ENCODE data around the gene PCLO. TPM values are rescaled to one million over a fixed set of nuclear protein-coding genes. Genes with fewer than 3 reads are reported as not detected.

The PCLO gene
- total RNA-seq, 1 donor from 2014 or later: 3.7 TPM

DNA sequence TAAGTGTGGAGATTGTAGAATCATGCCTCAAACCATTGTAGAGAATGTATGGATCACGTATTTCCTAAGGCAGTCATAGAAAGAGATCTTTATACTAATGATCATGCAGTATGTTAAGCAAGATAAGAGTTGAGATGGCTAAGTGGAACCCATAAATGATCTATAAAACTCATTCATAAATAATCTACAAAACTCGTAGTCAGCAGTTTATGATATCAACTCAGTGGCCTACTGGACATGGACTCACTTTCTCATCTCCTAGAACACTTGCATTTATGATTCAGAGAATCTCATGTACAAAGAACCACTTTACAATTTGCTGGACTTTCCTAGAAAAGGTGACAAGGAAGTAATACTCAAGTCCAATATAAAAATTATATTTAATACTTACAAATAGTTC is 339.6 kb downstream of the PCLO start:
- DNase-seq: no peak

DNA sequence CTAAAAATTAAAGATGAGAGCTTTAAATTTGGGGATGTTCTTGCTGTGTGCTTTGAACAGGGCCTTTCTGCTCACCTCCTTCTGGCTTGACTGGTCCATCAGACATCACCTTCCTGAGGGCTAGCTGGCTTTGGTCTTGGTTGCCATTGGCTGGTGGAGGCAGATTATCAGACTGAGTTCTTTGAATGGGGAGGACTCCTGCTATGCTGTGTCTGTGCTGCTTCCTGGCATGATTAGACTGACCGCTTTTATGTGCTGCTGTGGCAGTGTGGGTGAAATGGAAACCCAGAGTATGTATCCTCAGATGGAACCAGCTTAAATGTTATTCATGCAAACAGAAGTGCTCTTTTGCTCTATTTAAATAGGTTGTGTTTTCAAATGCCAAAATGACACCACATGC is 341.6 kb downstream of the PCLO start:
- DNase-seq: no peak

DNA sequence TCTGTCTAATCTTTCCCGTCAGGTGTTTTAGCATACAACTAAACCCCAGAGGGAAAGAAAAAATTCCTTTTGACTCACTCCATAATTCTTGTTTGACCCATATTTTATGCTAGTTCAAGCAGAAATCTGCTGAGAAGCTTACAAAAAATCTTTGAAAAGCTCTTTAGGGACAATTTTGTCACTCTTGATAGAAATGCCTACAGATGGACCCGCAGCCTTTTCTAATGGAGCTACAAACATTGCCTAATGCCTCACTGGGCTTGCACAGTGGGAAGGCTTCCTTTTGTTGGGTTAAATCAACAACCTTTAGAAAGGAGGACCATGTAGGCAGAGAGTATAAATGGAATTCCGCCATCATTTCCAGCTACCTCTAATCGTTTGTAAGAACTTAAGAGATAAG is 344.5 kb downstream of the PCLO start:
- no peak for DNase-seq

DNA sequence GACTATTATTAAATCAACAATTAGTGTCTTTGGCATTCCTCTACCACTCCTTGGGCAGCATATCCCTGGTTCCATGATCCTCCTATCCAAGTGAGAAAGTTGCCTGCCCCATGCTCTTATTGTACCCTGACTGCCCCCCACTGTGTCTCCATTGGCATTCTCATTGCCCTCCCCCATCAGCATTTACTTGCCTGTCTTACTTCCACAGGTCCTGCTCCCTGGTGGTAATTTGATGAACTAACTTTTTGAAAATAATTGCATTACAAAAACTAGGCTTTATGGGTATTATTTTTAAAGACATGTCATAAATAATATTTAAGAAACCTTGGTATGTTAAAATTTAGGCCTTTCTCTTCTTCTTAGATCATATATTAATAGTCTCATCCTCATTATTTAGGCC is 346.4 kb downstream of the PCLO start:
- no peak for DNase-seq

DNA sequence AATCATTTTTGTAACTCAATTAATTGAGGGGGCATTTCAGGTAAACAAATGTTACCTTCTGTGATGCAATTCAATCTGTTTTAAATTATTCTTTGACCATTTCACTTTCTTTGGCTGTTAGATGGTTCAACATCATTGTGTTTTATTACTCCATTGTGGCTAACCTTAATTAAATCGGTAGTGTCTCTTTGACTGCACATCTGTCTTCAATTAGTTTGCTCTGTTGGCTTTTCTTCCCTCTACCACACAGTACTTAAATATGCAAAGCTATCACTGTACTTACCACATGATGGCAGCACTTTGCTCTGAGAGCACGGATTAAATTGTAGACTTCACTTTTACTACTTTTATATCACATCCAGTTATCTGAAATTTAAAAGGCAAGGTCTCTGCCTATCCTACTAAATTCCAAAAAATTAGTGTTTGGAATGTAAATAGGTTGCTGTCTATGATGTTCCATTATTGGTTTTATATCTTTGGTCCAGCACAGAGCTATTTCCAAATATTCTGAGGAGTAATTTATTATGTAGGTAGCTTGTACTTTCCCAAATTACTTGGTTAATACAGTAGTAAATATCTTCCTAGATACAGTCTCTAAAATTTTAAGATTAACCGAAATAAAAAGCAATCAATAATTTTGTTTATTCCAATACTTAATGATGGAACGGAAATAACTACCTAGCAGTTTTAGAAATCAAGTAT is 352.0 kb downstream of the PCLO start:
- peak; percentile 78 for DNase-seq

DNA sequence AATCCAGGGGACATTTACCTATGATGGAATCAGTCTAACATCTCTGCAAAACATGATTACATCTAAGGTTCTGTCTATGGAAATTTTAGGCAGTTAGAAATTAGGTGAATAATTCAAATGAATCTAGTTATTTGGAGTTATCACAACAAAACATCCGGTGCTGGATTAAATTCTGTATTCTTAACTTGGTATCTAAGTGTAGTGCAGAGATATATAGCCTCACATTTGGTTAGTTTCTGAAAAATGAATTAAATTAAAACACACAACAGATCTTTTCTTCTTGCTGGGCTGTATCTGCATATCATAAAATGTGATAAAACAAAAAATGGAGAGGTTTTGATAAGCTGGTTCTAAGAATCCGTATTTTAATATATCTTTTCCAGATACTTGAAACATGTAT is 354.1 kb downstream of the PCLO start:
- no peak for DNase-seq

DNA sequence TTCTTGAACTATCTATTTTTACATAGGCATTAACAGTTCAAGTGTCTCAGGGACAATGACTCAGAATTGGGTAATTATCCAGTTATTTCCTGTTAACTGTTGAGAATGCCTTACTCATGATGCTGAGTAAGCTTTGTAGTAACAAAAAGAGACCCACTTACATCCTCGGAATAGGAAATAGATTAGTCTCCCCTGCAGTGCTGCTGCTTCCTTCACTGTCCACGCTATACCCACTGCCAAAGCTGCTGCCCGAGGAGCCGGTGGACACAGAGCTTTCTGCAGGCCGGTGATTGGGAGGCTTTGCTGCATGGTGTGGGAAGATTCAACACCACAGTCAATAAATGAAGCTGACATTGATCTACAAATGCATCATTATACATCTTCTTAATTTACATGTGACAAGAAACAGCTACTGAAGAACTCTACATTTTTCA is 357.1 kb downstream of the PCLO start:
- peak; percentile 89 for DNase-seq

DNA sequence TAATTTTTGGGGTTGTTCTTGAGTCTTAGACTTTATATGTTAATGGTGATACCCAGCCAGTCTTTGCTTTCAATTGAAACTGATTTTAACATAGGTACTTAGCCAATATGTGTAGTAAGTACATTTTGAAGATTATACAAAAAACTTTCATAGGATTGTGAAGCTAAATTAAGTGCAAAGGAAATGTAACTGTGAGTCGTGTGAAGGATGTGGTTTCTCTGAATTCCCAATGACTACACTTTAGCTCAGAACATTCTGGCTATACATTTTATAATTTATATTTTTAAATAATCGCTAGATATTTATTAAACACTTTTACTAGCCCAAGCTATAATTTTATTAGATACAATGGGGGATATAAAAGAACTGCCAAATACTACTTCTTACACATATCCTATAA is 359.3 kb downstream of the PCLO start:
- DNase-seq: no peak

DNA sequence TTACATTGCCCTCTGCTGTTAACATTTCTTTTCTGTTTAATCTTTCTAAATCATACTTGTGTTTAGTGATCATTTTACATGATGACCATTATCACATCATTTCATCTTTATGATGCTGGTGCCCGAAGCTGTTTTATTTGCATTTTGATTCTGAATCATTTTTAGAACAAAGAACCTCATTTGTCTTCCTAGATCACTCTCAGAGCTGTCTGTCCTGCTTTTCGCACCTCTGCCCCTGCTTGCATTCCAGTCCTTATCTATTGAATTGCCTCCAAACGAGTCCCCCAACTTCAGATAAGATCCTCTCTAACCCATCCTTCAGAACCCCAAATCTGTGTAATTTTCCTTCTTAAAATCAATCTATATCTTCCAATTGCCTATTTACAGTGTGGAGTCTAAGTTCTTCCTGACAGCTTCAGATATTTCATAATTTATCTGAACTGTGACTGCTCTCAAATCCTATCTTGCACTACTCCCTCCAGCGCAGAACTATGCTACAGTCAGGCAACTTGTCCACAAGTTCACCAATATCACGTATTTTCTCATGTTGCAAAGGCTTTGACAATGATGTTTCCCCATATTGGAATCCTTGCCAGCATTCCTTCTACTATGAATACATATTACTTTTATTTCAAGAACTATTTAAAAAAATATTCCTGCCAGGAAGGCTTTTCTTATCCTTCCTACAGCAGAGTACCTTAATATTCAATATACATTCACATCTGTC is 372.6 kb downstream of the PCLO start:
- no peak for DNase-seq

DNA sequence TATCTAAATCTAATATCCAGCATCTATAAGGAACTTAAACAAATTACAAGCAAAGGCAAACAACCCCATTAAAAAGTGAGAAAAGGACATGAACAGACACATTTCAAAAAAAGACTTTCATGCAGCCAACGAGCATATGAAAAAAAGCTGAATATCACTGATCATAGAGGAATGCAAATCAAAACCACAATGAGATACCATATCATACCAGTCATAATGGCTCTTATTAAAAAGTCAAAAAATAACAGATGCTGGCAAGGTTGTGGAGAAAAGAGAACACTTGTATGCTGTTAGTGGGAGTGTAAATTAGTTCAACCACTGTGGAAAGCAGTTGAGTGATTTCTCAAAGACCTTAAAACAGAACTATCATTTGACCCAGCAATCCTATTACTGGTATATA is 384.7 kb downstream of the PCLO start:
- no peak for DNase-seq

DNA sequence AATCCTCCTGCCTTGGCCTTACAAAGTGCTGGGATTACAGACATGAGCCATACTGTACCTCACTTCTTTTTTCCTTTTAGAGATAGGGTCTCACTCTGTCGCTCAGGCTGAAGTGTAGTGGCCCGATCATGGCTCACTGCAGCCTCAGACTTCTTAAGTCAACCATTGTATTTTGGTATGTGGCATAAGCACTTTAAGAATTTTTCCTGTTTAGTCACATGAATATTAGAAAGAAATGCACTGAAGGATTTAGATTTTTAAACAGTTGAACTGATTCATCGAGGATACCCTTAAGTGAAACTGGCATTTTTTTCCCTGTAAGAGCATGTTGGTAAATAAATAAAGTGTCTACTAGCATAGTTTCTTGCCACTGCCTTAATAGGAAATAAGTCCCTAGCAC is 399.8 kb downstream of the PCLO start:
- no peak for DNase-seq

DNA sequence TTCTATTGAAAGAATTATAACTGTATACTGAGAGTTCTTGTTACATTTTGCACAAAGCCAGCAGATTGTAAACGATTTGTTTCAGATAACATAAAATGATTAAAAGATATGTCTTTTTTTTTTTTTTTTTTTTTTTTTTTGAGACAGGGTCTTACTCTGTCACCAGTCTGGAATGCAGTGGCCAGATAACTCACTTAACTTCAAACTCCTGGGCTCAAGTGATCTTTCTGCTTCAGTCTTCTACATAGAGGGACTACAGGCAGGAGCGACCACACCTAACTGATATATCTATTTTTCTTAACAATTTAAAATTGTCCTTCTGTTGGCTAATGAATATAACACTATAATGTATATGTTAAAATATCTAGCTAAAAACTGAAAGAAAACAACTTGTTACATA is 401.9 kb downstream of the PCLO start:
- no peak for DNase-seq

DNA sequence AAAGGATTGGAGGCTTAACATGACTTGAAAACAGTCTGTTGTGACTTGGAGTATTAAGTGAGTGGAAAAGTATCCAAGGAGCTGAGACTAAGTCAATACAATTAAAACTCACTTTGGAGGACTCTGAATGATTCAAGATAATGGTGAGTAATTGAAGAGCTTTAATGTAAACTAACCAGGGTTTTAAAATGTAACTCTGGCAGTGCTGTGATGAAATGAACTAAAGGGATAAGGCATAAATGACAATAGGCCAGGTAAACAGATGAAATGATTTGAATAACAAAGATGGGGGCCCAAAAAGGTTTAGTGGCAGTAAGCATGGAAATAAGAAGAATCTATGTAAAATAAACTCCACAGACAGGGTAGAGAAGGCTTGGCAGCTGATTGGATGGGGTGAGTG is 402.6 kb downstream of the PCLO start:
- no peak for DNase-seq

DNA sequence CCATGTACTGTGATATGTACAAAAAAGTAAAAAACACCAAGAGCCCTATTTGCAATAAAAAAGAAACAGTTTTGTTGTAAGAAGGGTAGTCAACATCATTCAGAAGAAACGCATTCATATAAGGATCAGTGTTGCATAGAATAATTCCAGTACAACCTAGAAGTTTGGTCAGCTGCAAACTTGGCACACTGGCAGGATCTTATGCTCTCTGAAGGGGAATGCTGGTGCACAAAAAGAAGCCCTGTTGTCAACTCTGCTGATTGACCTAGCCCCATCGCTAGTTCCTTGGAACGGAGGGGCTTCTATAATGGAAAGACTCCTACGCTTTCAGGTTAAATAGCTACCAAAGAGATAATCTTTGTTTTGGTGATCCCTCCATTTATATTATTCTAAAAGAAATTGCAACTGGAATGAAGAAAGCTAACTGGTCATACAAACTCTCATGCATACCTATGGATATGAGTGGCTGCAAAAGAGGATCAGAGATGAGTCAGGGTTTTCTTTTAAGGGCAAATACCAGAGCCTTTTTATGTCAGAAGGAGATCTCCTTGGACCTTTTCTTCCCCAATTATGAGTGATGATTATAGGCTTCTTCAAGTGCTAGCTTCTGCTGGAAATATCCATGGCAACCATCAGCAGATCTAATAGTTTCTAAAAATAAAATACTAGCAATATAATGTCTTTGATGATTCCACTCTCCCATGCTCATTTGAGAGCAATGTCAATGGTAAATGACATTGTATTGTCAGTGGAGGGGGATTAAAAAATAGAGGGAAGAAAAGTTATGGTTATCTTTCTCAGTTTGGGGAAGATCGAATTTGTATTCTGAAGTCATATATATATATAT is 406.8 kb downstream of the PCLO start:
- DNase-seq: no peak

DNA sequence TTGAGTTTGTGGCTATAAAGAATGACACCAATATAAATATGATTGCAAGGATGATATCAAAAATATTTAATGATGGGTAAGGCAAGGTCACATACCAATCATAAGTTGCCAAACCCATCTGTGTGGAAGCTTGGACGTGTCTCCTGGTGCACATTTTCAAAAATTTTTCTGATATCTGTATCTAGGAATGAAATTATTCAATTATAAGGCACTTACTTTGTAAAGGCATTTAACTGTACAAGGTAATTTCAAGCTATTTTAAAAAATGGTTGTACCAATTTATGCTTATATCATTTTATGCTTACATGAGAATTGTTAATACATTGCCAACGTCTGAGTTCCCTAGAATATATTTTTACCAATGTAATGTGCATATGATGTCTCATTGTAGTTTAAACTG is 412.7 kb downstream of the PCLO start:
- DNase-seq: no peak

DNA sequence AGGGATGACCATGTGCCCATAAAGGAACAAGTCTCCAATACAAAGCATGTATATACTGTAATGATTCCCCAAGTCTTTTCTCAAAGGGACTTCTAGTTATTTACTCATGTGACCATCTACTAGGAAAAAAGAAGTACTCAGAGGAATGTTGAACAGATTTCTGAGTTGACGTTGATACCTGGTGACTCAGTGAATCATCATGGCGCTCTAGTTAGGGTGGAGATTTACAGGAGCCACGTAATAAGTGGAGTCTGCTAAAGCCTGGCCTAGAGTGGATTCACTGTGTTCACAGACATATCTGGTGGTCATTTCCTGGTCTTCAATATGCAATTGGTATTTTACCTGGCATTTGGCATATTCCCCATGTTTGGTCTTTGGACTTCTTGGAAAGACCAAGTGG is 416.9 kb downstream of the PCLO start:
- no peak for DNase-seq

DNA sequence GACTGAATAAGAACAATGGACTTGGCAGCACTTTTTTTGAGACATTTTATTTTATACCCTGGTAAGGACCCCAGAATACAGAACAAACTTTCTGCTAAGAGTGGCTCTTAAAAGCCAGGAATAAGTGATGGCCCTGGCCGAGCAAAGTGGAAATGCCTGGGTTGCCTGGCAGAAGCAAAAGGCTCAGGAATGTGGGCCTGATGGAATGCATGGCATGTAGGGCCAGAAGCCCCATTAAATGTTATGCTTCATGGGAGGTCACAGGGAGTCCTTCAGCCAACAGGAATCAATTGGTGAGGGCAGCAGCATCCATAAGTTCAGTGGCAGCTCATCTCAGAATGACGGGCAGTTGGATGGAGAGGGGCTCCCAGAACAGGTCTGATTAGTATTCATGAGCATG is 417.6 kb downstream of the PCLO start:
- no peak for DNase-seq

DNA sequence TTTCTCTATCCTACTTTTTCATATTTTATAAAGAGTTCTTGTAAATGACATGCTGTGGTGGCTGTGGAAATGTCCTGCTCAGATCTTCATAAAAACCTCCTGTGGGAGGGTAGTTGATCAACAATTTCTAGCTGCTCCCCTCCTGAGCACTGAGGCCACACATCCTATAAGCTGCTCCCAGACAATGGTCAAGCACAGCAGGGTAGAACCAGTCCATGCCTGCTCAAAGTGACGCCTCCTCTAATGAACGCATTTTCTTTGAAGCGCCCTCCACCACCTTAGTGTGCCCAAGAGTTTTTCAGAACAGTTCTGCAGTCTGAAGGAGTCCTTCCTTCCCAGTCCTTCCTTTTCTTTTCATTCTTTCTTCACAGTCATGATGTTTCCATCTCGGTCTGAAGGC is 420.5 kb downstream of the PCLO start:
- no peak for DNase-seq

DNA sequence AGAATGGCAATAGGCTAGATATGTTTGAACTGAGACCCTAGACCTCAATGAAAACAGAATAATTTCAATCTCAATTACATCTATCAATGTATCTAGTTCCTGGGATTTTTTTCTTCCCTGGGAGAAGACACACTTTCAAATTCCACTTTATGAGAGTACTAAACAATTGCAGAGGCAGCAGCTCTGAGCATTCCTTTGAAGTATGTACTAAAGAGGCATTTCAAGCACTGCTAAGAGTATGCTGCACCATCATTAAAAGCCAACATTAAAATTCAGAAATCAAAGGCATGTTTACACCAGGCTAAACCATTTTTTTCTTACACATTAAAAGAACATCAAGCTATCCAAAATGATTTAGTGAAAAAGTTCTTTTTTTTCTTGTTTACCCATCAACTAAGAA is 421.2 kb downstream of the PCLO start:
- DNase-seq: no peak

DNA sequence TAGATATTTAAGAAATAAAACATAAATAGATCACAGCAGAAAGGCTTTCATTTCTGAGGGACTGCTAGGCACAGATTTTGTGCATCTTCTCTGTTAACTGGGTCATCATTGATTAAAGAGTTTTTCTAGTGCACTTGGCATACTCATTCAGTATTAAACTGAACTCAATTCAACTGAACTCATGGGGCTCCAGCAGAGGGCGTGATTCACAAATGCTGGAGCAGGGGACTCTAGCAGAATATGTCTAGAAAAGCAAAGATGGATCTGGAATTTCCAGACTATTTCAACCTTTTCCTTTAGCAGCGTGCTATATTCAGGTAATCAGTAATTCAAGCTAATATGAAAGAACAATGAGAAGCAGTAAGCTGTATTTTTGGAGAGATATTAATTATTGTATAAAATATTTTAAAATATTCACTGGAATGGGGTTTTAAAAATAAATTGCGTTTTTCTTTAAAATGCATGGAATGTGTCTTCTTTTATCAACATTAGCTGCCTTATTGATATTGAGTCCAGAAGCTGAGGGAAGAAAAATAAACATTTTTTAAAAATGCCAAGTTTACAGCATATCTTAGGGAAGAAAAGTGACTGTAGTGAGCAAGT is 422.3 kb downstream of the PCLO start:
- peak; percentile 78 for DNase-seq

DNA sequence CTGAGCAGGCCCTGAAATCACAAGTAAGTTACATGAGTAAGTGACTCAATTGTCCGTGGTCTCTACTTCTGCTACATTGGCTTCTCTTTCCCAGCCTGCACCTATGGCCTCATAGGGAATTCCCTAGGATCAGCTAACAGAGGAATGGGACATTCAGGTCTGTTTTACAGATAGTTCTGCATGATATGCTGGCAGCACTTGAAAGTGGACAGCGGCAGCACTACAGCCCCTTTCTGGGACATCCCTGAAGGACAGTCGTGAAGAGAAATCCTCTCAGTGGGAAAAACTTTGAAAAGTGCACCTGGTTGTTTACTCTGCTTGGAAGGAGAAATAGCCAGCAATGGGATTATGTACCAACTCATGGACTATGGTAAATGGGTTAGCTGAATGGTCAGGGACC is 426.1 kb downstream of the PCLO start:
- no peak for DNase-seq

DNA sequence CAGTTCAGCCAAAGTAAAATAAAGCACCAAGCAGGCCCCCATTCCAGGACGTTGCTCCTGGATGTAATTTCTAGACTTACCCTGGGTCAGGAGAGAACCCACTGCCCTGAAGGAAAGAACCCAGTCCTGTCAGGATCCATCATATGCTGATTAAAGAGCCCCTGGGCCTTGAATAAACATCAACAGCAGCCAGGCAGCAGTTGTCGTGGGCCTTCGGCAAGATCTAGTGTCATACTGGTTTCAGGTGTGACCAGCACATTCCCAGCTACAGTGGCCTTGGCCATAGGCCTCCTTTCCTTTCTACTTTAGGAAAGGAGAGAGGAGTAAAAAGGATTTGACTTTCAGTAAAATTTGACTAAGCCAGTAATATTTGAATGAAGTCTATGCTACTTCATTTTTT is 430.0 kb downstream of the PCLO start:
- no peak for DNase-seq

Measured in dermis blood vessel endothelial cell (primary cell).